ENCODE data around the gene CCDC40. TPM values are rescaled to one million over a fixed set of nuclear protein-coding genes. Genes with fewer than 3 reads are reported as not detected.

The CCDC40 gene
- total RNA-seq, 1 donor from 2014 or later: 1.0 TPM

GRCh38 chr17:80147035-80147822, 110.8 kb downstream of the CCDC40 start, which contains the start of gene EIF4A3:
EIF4A3 (minus strand) TSS chr17:80147128; CDS start chr17:80146961, 167 bp downstream.
- H3K4me1 ChIP-seq (ENCODE audit: control insufficient read depth in 3 of 3, insufficient read depth in 3 of 3, low read length in 3 of 3): peaks cover 16 to 25% (median 18%) of the 10 kb centered on the region in 3 donors
- peak within 1 kb of the TSS; percentile 93 for H3K27ac ChIP-seq (ENCODE audit: low read depth, low read length)
- no peaks in the 10 kb centered on the region for H3K27me3 ChIP-seq (ENCODE audit: control insufficient read depth in 3 of 3, insufficient read depth in 3 of 3, low read length in 3 of 3)
- peaks cover 17% of the 10 kb centered on the region in 3 donors for H3K36me3 ChIP-seq (ENCODE audit: control insufficient read depth in 3 of 3, insufficient read depth in 3 of 3, low read length in 3 of 3)
- H3K9ac ChIP-seq (ENCODE audit: low read depth in 1 of 3, low read length in 3 of 3): peak within 1 kb of the TSS; percentile 88 to 94 (median 90)
- peak within 1 kb of the TSS; percentile 87 to 95 (median 92) for H3K4me3 ChIP-seq (ENCODE audit: low read length in 3 of 3)
- no peaks in the 10 kb centered on the region for H3K9me3 ChIP-seq (ENCODE audit: control insufficient read depth in 3 of 3, low read length in 3 of 3)

Small RNA genes within 50 kb of the gene (small RNA-seq; reads per million reads assigned to genes)
- gene AC087741.2 (not detected), gene MIR1268B (not detected)

Other genes with a start within 250 kb of the CCDC40 start
- 4.2 TPM for gene CBX8, start 239.6 kb upstream of the CCDC40 start, total RNA-seq
- gene CBX4, start 197.2 kb upstream of the CCDC40 start, total RNA-seq: 5.2 TPM
- gene TBC1D16, start 770 bp upstream of the CCDC40 start, total RNA-seq: 19.3 TPM
- gene GAA, start 64.9 kb downstream of the CCDC40 start, total RNA-seq: 14.1 TPM
- gene EIF4A3, start 110.5 kb downstream of the CCDC40 start, total RNA-seq: 71.5 TPM
- gene CARD14, start 133.4 kb downstream of the CCDC40 start, total RNA-seq: 0.52 TPM
- 6.3 TPM for gene SGSH, start 183.7 kb downstream of the CCDC40 start, total RNA-seq
- 7.3 TPM for gene SLC26A11, start 183.8 kb downstream of the CCDC40 start, total RNA-seq
- gene RNF213, start 224.2 kb downstream of the CCDC40 start, total RNA-seq: 63.2 TPM